HepG2 (cell line): ENCODE results near the gene MUC4. TPM values are rescaled to one million over a fixed set of nuclear protein-coding genes. Genes with fewer than 3 reads are reported as not detected.

Experiments
- CAMTA2 ChIP-seq: sonication (generic); formaldehyde crosslinking; IDR thresholded peaks from 2 replicates; pipeline ENCODE4 v1.4.0; 2020; ENCODE audit warnings: mild to moderate bottlenecking, missing genetic modification reagents, borderline replicate concordance
- CBX1 ChIP-seq: IDR thresholded peaks from one replicate; pipeline ENCODE4 v1.6.1; 2016; ENCODE audit warnings: antibody characterized with exemption, low read depth
- CBX5 ChIP-seq: sonication (generic); formaldehyde crosslinking; IDR thresholded peaks from 2 replicates; pipeline ENCODE4 v1.4.0; 2020; ENCODE audit warnings: missing genetic modification reagents, borderline replicate concordance
- EEA1 ChIP-seq: sonication (generic); formaldehyde crosslinking; IDR thresholded peaks from 2 replicates; pipeline ENCODE4 v1.5.1; 2020; ENCODE audit warnings: mild to moderate bottlenecking, missing genetic modification reagents, borderline replicate concordance
- FOXP4 ChIP-seq: sonication (generic); formaldehyde crosslinking; IDR thresholded peaks from 2 replicates; pipeline ENCODE4 v1.4.0; 2020; ENCODE audit warnings: missing genetic modification reagents
- GTF2F1 ChIP-seq: fragments of 150-350 bp; IDR thresholded peaks from 2 replicates; pipeline ENCODE4 v1.6.1; 2014; ENCODE audit warnings: low read length
- JUND ChIP-seq: sonication (generic); formaldehyde crosslinking; IDR thresholded peaks from 2 replicates; pipeline ENCODE4 v1.8.0; 2022; ENCODE audit warnings: mild to moderate bottlenecking, missing genetic modification reagents
- REXO4 ChIP-seq: sonication (generic); formaldehyde crosslinking; IDR thresholded peaks from 2 replicates; pipeline ENCODE4 v1.8.0; 2022; ENCODE audit warnings: missing genetic modification reagents, mild to moderate bottlenecking, borderline replicate concordance
- RFXANK ChIP-seq: IDR thresholded peaks from 2 replicates; pipeline ENCODE4 v1.6.1; 2016
- SIN3B ChIP-seq: fragments of 150-350 bp; IDR thresholded peaks from 2 replicates; pipeline ENCODE4 v1.6.1; 2014; ENCODE audit warnings: low read length
- SKI ChIP-seq: fragments of 450-650 bp; IDR thresholded peaks from one replicate; pipeline ENCODE4 v1.6.1; 2018; ENCODE audit warnings: mild to moderate bottlenecking; ENCODE audit not compliant: partially characterized antibody
- SMARCC2 ChIP-seq: fragments of 450-650 bp; IDR thresholded peaks from 2 replicates; pipeline ENCODE4 v1.6.1; 2017; ENCODE audit warnings: antibody characterized with exemption, mild to moderate bottlenecking
- SP4 ChIP-seq: sonication (generic); formaldehyde crosslinking; IDR thresholded peaks from 2 replicates; pipeline ENCODE4 v1.8.1; 2023; ENCODE audit warnings: mild to moderate bottlenecking, missing genetic modification reagents
- SUZ12 ChIP-seq: fragments of 150-350 bp; IDR thresholded peaks from 2 replicates; pipeline ENCODE4 v1.6.1; 2014; ENCODE audit warnings: low read depth, low read length
- TAF15 ChIP-seq: fragments of 200-400 bp; formaldehyde crosslinking; IDR thresholded peaks from one replicate; pipeline ENCODE4 v1.6.1; 2018; ENCODE audit warnings: mild to moderate bottlenecking, low read depth, low read length; ENCODE audit not compliant: poor library complexity, severe bottlenecking
- TOPORS ChIP-seq: sonication (generic); formaldehyde crosslinking; IDR thresholded peaks from 2 replicates; pipeline ENCODE4 v1.8.0; 2023; ENCODE audit warnings: mild to moderate bottlenecking, missing genetic modification reagents
- ZFP36L1 ChIP-seq: sonication (generic); formaldehyde crosslinking; IDR thresholded peaks from 2 replicates; pipeline ENCODE4 v1.8.0; 2022; ENCODE audit warnings: mild to moderate bottlenecking, missing genetic modification reagents, moderate library complexity
- ZNF138 ChIP-seq: sonication (generic); formaldehyde crosslinking; IDR thresholded peaks from 2 replicates; pipeline ENCODE4 v1.5.0; 2020; ENCODE audit warnings: mild to moderate bottlenecking, low read depth, missing genetic modification reagents
- ZNF263 ChIP-seq: sonication (generic); formaldehyde crosslinking; IDR thresholded peaks from 2 replicates; pipeline ENCODE4 v1.4.0; 2020; ENCODE audit warnings: missing genetic modification reagents
- ZNF343 ChIP-seq: sonication (generic); formaldehyde crosslinking; IDR thresholded peaks from 2 replicates; pipeline ENCODE4 v1.4.0; 2020; ENCODE audit warnings: mild to moderate bottlenecking, missing genetic modification reagents
- ZNF362 ChIP-seq: sonication (generic); formaldehyde crosslinking; IDR thresholded peaks from 2 replicates; pipeline ENCODE4 v1.4.0; 2020; ENCODE audit warnings: missing genetic modification reagents, mild to moderate bottlenecking, borderline replicate concordance
- ZNF737 ChIP-seq: sonication (generic); formaldehyde crosslinking; IDR thresholded peaks from 2 replicates; pipeline ENCODE4 v1.5.0; 2020; ENCODE audit warnings: missing genetic modification reagents, mild to moderate bottlenecking, borderline replicate concordance
- ZNF749 ChIP-seq: sonication (generic); formaldehyde crosslinking; IDR thresholded peaks from 2 replicates; pipeline ENCODE4 v1.8.0; 2022; ENCODE audit warnings: mild to moderate bottlenecking, missing genetic modification reagents, moderate library complexity, borderline replicate concordance
- ZNF776 ChIP-seq: sonication (generic); formaldehyde crosslinking; IDR thresholded peaks from 2 replicates; pipeline ENCODE4 v1.4.0; 2020; ENCODE audit warnings: mild to moderate bottlenecking, missing genetic modification reagents
- ZSCAN29 ChIP-seq: sonication (generic); formaldehyde crosslinking; conservative IDR thresholded peaks from 2 replicates; pipeline ENCODE4 v1.4.0; 2020; ENCODE audit warnings: mild to moderate bottlenecking, missing genetic modification reagents
- ZSCAN30 ChIP-seq: sonication (generic); formaldehyde crosslinking; IDR thresholded peaks from 2 replicates; pipeline ENCODE4 v1.5.0; 2020; ENCODE audit warnings: mild to moderate bottlenecking, missing genetic modification reagents
- ZXDC ChIP-seq: sonication (generic); formaldehyde crosslinking; IDR thresholded peaks from 2 replicates; pipeline ENCODE4 v1.5.0; 2020; ENCODE audit warnings: mild to moderate bottlenecking, missing genetic modification reagents
- polyA plus RNA-seq, 8 experiments: library from polyadenylated mRNA; depleted of rRNA in 3 of 8; stranded (reverse) in 7 of 8; unstranded in 1 of 8; fragments of >200 nt; fragmentation: Illumina TruSeq in 4 of 8; extraction: Trizol in 4 of 8; gene quantifications; 2 replicates each; pipeline versions ENCODE4 v1.2.1 to v1.2.3, GENCODE V29; 2011 to 2016; ENCODE audit warnings: low read depth in 4 of 8, missing spikeins in 1 of 8, mixed read lengths in 1 of 8; ENCODE audit not compliant: insufficient read depth in 1 of 8
- total RNA-seq, 5 experiments: library from RNA; depleted of rRNA; stranded (reverse); fragments of >200 nt; fragmentation: Illumina TruSeq; extraction: Trizol; gene quantifications; 2 replicates each; pipeline ENCODE4 v1.2.3, GENCODE V29; 2016; ENCODE audit warnings: low read depth in 1 of 5

MUC4 gene
- total and polyA plus RNA-seq, 2 of the 13 experiments (the other 11 are each of a cell fraction or from before 2014, with no cell fraction given), result not detected

- TF ChIP-seq REXO4 (CRISPR knock-in tag), result no peak
- TF ChIP-seq SUZ12, result no peak
- TF ChIP-seq ZNF749 (CRISPR knock-in tag), result no peak
- no peak for TF ChIP-seq ZNF362 (CRISPR knock-in tag)
- no peak for TF ChIP-seq GTF2F1
- TF ChIP-seq TOPORS (CRISPR knock-in tag), result no peak
- no peak for TF ChIP-seq RFXANK (CRISPR knock-in tag)
- TF ChIP-seq ZSCAN29 (CRISPR knock-in tag), result no peak
- TF ChIP-seq CBX5, result no peak
- no peak for TF ChIP-seq ZNF263 (CRISPR knock-in tag)
- no peak for TF ChIP-seq CAMTA2 (CRISPR knock-in tag)
- no peak for TF ChIP-seq TAF15
- no peak for TF ChIP-seq CBX1
- no peak for TF ChIP-seq ZSCAN30 (CRISPR knock-in tag)
- TF ChIP-seq ZNF343, result no peak
- no peak for TF ChIP-seq ZNF776 (CRISPR knock-in tag)
- TF ChIP-seq SMARCC2, result no peak
- no peak for TF ChIP-seq ZXDC (CRISPR knock-in tag)
- TF ChIP-seq SIN3B, result no peak
- no peak for TF ChIP-seq ZNF737 (CRISPR knock-in tag)
- TF ChIP-seq SKI, result no peak
- TF ChIP-seq SP4, result no peak
- no peak; the same call in 1 of the 2 replicates for TF ChIP-seq JUND (CRISPR knock-in tag)
- TF ChIP-seq ZFP36L1 (CRISPR knock-in tag), result no peak
- no peak for TF ChIP-seq ZNF138 (CRISPR knock-in tag)
- TF ChIP-seq EEA1 (CRISPR knock-in tag), result no peak
- peak; percentile 29; the same call in 1 of the 2 replicates for TF ChIP-seq FOXP4 (CRISPR knock-in tag)
Measured at GRCh38 chr3:195847055-195847950, 35.6 kb upstream of the MUC4 start (continued).
